Left hindlimb (tissue), 1 donor: ENCODE measurements around the gene ADAP1.
"Not testable (repeated sequence)": the region's sequence is repeated elsewhere in the genome, so short reads cannot be mapped to it uniquely, and the experiment has no call there.

Experiments
- DNase-seq: peaks from one replicate; pipeline ENCODE4 v3.0.0-alpha.2; 2018

Gene ADAP1

GRCh38 chr7:875476-876076 lies 78.9 kb downstream of the ADAP1 start:
- DNase-seq: no peak

- DNase-seq: no peak
These were observed 79.4 kb downstream of the ADAP1 start for GRCh38 chr7:875051-875450.

- DNase-seq: no peak
These were observed 80.3 kb downstream of the ADAP1 start for GRCh38 chr7:874031-874749.

- peak; percentile 69 for DNase-seq
These were observed 81.0 kb downstream of the ADAP1 start for GRCh38 chr7:873367-874002.

- DNase-seq: not testable (repeated sequence)
These were observed 81.8 kb downstream of the ADAP1 start for GRCh38 chr7:872685-873084.

GRCh38 chr7:871900-872537 lies 82.5 kb downstream of the ADAP1 start:
- DNase-seq: no peak

- no peak for DNase-seq
These were observed 85.1 kb downstream of the ADAP1 start for GRCh38 chr7:869348-869747.

- no peak for DNase-seq
These were observed 86.3 kb downstream of the ADAP1 start for GRCh38 chr7:868189-868486.

GRCh38 chr7:867406-868188 lies 86.9 kb downstream of the ADAP1 start:
- no peak for DNase-seq

- no peak for DNase-seq
These were observed 87.5 kb downstream of the ADAP1 start for GRCh38 chr7:867001-867405.

GRCh38 chr7:865921-866320 lies 88.6 kb downstream of the ADAP1 start:
- DNase-seq: no peak

- DNase-seq: no peak
These were observed 91.4 kb downstream of the ADAP1 start for GRCh38 chr7:863106-863505.

GRCh38 chr7:862157-862556 lies 92.3 kb downstream of the ADAP1 start:
- no peak for DNase-seq

- DNase-seq: no peak
These were observed 93.3 kb downstream of the ADAP1 start for GRCh38 chr7:861222-861621.

GRCh38 chr7:860149-860548 lies 94.3 kb downstream of the ADAP1 start:
- no peak for DNase-seq

- no peak for DNase-seq
These were observed 95.0 kb downstream of the ADAP1 start for GRCh38 chr7:859359-860030.

GRCh38 chr7:857661-858060 lies 96.8 kb downstream of the ADAP1 start:
- no peak for DNase-seq

GRCh38 chr7:856444-857095 lies 97.9 kb downstream of the ADAP1 start:
- no peak for DNase-seq

GRCh38 chr7:855686-856369 lies 98.7 kb downstream of the ADAP1 start:
- no peak for DNase-seq

GRCh38 chr7:854118-854775 lies 100.2 kb downstream of the ADAP1 start:
- no peak for DNase-seq
